Measurements from ENCODE around the gene AGAP4. TPM values are rescaled to one million over a fixed set of nuclear protein-coding genes. Genes with fewer than 3 reads are reported as not detected.
A peak's percentile ranks its signal among the peaks of the same experiment; 100 is the strongest.
"Not testable (repeated sequence)": the region's sequence is repeated elsewhere in the genome, so short reads cannot be mapped to it uniquely, and the experiment has no call there.

The AGAP4 gene
- polyA plus RNA-seq, 1 experiment: 6.6 TPM

DNA sequence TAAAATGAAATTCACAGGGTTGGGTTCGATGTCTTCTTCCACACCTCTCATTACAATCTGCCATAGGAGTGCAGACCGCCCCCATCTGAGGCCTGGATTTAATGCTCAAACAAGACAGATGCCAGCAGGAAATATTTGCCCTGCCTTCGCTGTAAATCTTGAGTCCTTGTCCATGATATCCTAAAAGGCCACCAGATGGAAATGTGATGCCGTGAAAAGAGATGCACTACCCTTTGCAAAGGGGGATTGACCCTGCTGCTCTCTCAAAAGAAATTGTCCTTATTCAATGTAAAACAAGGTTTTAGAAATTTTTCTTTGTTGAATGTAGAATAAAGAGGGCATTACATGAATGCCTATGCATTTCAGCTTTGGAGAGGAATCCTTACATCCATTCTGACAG is 37.5 kb downstream of the AGAP4 start:
- no peaks in the 10 kb centered on the region for H3K36me3 ChIP-seq (ENCODE audit: control insufficient read depth, insufficient read depth, low read length)
- no peaks in the 10 kb centered on the region for H3K27me3 ChIP-seq (ENCODE audit: control insufficient read depth, insufficient read depth, low read length)
- TF ChIP-seq, protein P1, sequence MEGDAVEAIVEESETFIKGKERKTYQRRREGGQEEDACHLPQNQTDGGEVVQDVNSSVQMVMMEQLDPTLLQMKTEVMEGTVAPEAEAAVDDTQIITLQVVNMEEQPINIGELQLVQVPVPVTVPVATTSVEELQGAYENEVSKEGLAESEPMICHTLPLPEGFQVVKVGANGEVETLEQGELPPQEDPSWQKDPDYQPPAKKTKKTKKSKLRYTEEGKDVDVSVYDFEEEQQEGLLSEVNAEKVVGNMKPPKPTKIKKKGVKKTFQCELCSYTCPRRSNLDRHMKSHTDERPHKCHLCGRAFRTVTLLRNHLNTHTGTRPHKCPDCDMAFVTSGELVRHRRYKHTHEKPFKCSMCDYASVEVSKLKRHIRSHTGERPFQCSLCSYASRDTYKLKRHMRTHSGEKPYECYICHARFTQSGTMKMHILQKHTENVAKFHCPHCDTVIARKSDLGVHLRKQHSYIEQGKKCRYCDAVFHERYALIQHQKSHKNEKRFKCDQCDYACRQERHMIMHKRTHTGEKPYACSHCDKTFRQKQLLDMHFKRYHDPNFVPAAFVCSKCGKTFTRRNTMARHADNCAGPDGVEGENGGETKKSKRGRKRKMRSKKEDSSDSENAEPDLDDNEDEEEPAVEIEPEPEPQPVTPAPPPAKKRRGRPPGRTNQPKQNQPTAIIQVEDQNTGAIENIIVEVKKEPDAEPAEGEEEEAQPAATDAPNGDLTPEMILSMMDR (IDR thresholded peaks at IDR 0.05; ENCODE audit: insufficient read depth, low read depth, low read length): peak; percentile 23; the same call in 1 of the 2 replicates
- no peak overlapping the region for H3K4me3 ChIP-seq (ENCODE audit: low read depth, low read length)
- ChIA-PET CTCF (no interaction called here), POLR2A (no interaction called here)
- no peak for DNase-seq (ENCODE audit: low read depth)

DNA sequence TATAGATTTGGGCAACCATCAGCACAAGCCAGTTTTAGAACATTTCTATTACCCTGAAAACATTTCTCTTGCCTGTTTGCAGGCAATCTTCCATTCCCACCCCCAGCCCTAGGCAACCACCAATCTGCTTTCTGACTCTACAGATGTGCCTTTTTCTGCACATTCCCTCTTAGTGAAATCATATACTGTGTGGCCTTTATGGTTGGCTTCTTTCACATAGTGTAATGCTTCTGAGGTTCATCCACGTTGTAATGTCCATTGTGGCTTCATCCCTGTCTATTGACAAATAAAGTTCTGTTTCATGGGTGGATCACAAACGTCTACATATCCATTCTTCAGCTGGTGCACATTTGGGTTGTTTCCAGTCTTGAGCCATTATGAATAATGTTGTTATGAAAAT is 42.3 kb downstream of the AGAP4 start:
- DNase-seq (ENCODE audit: low read depth); POLR2A ChIA-PET; H3K27me3 ChIP-seq (ENCODE audit: control insufficient read depth, insufficient read depth, low read length); CTCF ChIA-PET; H3K36me3 ChIP-seq (ENCODE audit: control insufficient read depth, insufficient read depth, low read length); H3K4me3 ChIP-seq (ENCODE audit: low read depth, low read length): not testable (repeated sequence)

DNA sequence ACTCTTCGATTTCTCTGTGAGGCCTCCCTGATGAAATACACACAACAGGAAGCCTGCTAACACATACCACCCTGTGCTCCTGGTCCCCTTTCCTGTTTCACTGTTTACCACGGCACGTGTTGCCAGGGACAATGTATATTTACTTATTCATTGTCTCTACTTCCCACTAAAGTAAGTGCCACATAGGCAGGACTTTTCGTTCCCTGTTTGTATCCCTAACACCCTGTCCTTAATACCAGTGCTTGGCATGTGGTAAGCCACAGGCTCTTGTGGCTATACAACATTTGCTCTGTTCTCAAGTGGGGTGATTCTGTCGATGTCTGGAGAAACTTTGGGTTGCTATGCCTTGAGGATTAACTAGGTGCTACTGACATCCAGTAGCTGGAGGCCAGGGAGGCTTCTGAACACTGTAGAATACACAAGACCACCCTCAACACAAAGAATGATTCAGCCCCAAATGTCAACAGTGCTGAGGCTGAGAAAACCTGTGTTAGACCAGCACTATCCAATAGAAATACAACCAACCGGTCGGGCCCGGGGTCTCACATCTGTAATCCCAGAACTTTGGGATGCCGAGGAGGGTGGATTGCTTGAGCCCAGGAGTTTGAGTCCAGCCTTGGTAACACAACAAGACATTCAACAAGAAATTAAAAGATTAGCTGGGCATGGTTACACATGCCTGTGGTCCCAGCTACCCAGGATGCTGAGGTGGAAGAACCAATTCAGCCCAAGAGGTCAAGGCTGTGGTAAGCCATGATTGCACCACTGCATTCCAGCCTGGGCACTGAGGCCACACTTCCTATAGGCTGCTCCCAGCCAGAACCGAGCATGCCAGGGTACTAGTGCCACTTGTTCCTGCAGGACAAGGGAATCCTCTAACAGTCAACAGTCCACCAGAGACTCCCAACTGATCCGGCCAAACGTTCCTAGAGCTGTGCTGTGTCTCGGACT is 44.0 kb downstream of the AGAP4 start:
- CTCF ChIA-PET; POLR2A ChIA-PET; H3K27me3 ChIP-seq (ENCODE audit: control insufficient read depth, insufficient read depth, low read length); DNase-seq (ENCODE audit: low read depth); H3K36me3 ChIP-seq (ENCODE audit: control insufficient read depth, insufficient read depth, low read length); H3K4me3 ChIP-seq (ENCODE audit: low read depth, low read length): not testable (repeated sequence)

DNA sequence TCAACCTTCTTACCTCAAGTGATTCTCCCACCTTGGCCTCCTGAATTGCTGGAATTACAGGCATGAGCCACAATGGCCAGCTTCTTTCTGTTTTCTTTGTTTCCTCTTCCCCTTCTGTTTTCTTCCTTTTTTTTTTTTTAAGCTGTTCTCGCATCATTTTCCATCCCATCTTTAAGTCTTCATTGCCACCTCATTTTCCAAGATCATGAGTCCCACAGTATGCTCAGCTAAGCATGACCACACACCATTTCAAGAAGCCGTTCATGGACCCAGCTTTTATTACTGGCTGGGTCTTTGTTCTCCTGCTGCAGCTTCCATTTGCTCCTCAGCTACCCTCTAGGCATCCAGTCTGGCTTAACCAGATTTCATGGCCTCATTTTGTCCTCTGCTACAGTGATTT is 52.5 kb downstream of the AGAP4 start:
- DNase-seq (ENCODE audit: low read depth); H3K4me3 ChIP-seq (ENCODE audit: low read depth, low read length); H3K36me3 ChIP-seq (ENCODE audit: control insufficient read depth, insufficient read depth, low read length); H3K27me3 ChIP-seq (ENCODE audit: control insufficient read depth, insufficient read depth, low read length); POLR2A ChIA-PET; CTCF ChIA-PET: not testable (repeated sequence)

DNA sequence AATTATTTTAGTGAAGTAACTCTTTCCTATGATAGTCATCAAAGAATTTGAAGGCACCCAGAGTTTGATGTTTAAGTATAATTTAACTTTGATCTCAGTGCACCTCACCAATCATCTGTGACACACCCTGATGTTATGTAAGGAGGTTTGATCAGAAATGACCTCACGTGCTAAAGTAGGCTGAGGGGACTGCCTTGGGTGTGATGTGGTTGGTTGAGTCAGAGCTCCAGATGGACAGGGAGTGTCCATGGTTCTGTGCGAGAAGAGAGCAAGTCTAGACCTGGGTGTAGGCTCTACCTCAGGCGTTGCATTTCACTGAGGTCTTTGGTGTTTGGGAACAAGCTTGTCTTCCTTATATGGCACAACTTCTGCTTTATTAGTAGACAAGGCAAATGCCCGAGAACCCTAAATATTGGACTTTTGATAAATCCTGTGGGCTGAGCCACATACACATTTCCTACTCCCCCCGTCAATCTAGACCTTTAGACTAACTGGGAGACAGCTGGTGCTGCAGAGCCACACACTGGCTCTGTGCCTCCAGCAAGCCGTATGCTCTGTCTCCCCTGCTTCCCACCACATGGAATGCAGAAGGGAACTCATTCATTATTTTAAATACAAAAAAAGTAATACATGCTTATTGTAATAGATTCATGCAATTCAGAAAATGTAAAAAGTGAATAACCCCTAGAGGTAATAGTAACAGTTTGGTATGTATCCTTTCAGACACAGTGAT is 56.4 kb downstream of the AGAP4 start:
- H3K36me3 ChIP-seq (ENCODE audit: control insufficient read depth, insufficient read depth, low read length); POLR2A ChIA-PET; DNase-seq (ENCODE audit: low read depth); H3K27me3 ChIP-seq (ENCODE audit: control insufficient read depth, insufficient read depth, low read length); H3K4me3 ChIP-seq (ENCODE audit: low read depth, low read length); CTCF ChIA-PET: not testable (repeated sequence)

DNA sequence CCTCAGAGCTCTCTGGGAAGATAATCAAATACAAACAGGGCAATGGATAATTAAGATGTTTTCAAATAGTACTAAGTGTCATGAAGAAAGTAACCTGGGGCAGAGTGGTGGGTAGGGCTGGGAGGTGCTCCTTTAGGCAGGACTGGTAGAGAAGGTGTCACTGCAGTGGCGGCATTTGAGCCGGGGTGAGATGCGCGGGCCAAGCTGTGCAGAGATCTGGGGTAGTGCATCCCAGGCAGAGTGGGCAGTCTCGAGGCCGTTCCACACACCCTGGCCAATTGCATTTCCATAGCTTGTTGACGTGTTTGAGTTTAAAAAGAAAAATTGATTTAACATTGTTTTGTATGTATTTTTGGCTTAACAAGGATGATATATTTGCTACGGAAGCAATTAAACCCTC is 57.3 kb downstream of the AGAP4 start:
- H3K27me3 ChIP-seq (ENCODE audit: control insufficient read depth, insufficient read depth, low read length); POLR2A ChIA-PET; DNase-seq (ENCODE audit: low read depth); H3K4me3 ChIP-seq (ENCODE audit: low read depth, low read length); CTCF ChIA-PET; H3K36me3 ChIP-seq (ENCODE audit: control insufficient read depth, insufficient read depth, low read length): not testable (repeated sequence)

DNA sequence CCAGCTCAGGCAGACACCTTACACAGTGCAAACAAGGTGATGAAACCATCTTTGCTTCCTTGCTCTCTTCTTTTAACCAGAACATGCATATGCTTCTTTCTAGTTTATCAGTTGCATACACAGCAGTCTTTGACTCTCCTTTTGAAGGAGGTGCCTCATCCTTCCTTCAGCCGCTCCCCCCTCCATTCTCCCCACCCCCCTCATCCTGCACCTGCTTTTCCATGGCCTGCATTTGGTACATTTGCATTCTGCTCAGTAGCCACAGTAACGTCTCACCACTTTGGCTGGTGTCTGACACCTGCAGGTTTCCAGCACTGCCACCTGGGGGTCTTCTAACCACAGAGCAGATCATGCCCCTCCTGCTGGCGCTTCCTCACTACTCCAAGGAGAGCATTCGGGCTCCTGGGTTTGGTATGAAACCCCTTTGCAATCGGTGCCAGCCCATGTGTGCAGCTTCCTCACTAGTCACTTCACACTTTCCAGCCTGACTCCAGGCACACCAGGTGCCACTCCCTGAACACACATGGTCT is 60.0 kb downstream of the AGAP4 start:
- H3K4me3 ChIP-seq (ENCODE audit: low read depth, low read length); H3K27me3 ChIP-seq (ENCODE audit: control insufficient read depth, insufficient read depth, low read length); POLR2A ChIA-PET; CTCF ChIA-PET; DNase-seq (ENCODE audit: low read depth); H3K36me3 ChIP-seq (ENCODE audit: control insufficient read depth, insufficient read depth, low read length): not testable (repeated sequence)

DNA sequence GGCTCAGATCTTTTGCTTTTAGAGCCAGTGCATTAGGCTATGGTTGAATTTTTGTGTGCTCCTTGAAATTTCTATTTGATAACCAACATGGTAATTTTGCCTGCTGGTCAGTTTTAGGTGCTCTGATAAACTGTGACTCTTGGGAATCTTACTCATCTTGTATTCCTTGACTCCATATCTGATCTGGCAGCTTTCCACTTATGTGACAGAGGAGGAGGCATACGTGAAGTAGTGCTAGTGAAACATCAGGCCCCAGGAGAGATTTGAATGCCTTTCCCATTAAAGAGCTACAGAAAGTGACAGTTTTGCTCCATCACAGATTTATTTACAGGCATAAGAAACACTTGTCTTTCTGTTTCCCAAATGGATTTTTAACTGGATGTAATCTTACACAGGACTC is 61.1 kb downstream of the AGAP4 start:
- CTCF ChIA-PET; POLR2A ChIA-PET; H3K4me3 ChIP-seq (ENCODE audit: low read depth, low read length); DNase-seq (ENCODE audit: low read depth); H3K36me3 ChIP-seq (ENCODE audit: control insufficient read depth, insufficient read depth, low read length); H3K27me3 ChIP-seq (ENCODE audit: control insufficient read depth, insufficient read depth, low read length): not testable (repeated sequence)

Small RNA genes within 50 kb of the gene (small RNA-seq; reads per million reads assigned to genes)
- gene AC012044.1 (ENCODE audit: insufficient read length, low read depth, low replicate concordance) (not detected), gene RNA5SP310 (ENCODE audit: insufficient read length, low read depth, low replicate concordance) (not detected)

Other genes starting within 250 kb of the AGAP4 start
- gene ZFAND4, start 174.7 kb downstream of the AGAP4 start, polyA plus RNA-seq (2011; rRNA removed): 2.1 and 3.6 TPM in 2 replicates
- gene WASHC2C, start 120.2 kb downstream of the AGAP4 start, polyA plus RNA-seq (2011; rRNA removed): 19.4 and 26.0 TPM in 2 replicates
- 52.5 and 107 TPM in 2 replicates for gene TIMM23, start 125.0 kb upstream of the AGAP4 start, polyA plus RNA-seq (2011; rRNA removed)
- gene NCOA4, start 183.1 kb upstream of the AGAP4 start, polyA plus RNA-seq (2011; rRNA removed): 108 and 156 TPM in 2 replicates
- gene MSMB, start 198.8 kb upstream of the AGAP4 start, polyA plus RNA-seq (2011; rRNA removed): not detected in 2 replicates

All from BJ (cell line).